ENCODE data around the gene TTLL12. TPM values are rescaled to one million over a fixed set of nuclear protein-coding genes. Genes with fewer than 3 reads are reported as not detected.

The TTLL12 gene
- total and polyA plus RNA-seq, 4 experiments from 2014 or later = 20.8 to 29.6 (median 28.6) TPM

DNA sequence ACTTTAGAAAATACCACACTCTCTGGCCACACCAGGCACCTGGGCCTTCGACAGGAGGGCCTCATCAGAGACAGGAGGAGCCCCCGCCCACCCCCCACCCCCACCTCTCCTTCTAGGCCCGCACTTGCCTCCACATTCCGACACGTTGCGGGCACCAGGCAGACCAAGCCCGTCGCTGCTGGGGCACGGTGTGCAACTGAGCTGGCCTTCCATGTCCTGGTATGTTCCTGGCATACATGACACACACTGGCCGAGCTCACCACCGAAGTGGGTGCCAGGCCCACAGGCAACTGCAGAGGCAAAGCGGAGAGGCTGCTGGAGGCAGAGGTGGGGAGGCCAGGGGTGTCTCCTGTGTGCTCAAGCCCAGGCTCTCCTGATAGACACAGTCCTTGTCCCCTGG lies 27.0 kb upstream of the TTLL12 start:
- Mint-ChIP-seq H3K27me3 (no peaks in the 10 kb centered on the region), H3K4me3 (no peak overlapping the region), H3K4me1 (no peaks in the 10 kb centered on the region), H3K27ac (no peak overlapping the region), H3K9me3 (no peaks in the 10 kb centered on the region), H3K36me3 (no peaks in the 10 kb centered on the region)
- CTCF ChIA-PET (ENCODE audit: partially characterized antibody) = no interaction called here
- Histone ChIP-seq H3K4me3 (ENCODE audit: low read length in 2 of 2) (no peak overlapping the region), H3K27me3 (ENCODE audit: insufficient read depth, low read length) (no peaks in the 10 kb centered on the region), H3K9me3 (ENCODE audit: control insufficient read depth in 1 of 2, low read length in 2 of 2) (no peaks in the 10 kb centered on the region), H3K36me3 (ENCODE audit: insufficient read depth, low read length) (no peaks in the 10 kb centered on the region), H3K27ac (ENCODE audit: low read depth, low read length) (no peak overlapping the region), H3K4me1 (ENCODE audit: insufficient read depth, low read length) (no peaks in the 10 kb centered on the region)
- POLR2A ChIA-PET (ENCODE audit: partially characterized antibody) = no interaction called here
- intact Hi-C loops (cut with micrococcal nuclease) = no loop called here
- no peak for DNase-seq

DNA sequence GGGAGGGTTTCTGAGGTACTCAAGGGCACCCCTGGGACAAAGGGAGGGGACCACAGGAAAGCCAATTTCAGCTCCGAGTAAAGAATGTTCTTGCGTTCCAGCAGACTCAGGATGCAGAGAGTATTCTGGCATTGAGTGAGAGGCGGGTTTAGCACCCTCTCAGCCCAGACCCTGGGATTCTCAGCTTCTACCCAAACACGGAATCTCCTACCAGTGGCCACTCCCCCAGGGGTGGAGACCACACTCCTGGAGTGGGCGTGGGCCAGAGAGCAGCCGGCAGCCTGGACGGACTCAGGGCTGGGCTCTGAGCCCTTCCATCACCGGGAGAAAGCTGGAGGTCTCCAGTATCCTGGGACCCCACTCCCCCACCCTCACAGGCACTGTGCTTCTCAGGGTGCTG lies 26.1 kb upstream of the TTLL12 start:
- Histone ChIP-seq H3K27me3 (ENCODE audit: insufficient read depth, low read length) (no peaks in the 10 kb centered on the region), H3K4me3 (ENCODE audit: low read length in 2 of 2) (no peak overlapping the region), H3K27ac (ENCODE audit: low read depth, low read length) (no peak overlapping the region), H3K9me3 (ENCODE audit: control insufficient read depth in 1 of 2, low read length in 2 of 2) (no peaks in the 10 kb centered on the region), H3K36me3 (ENCODE audit: insufficient read depth, low read length) (no peaks in the 10 kb centered on the region), H3K4me1 (ENCODE audit: insufficient read depth, low read length) (no peaks in the 10 kb centered on the region)
- no peak for DNase-seq
- ChIA-PET POLR2A (ENCODE audit: partially characterized antibody) (no interaction called here), CTCF (ENCODE audit: partially characterized antibody) (no interaction called here)
- Mint-ChIP-seq H3K36me3 (no peaks in the 10 kb centered on the region), H3K4me3 (no peak overlapping the region), H3K27ac (no peak overlapping the region), H3K9me3 (no peaks in the 10 kb centered on the region), H3K27me3 (no peaks in the 10 kb centered on the region), H3K4me1 (no peaks in the 10 kb centered on the region)
- intact Hi-C loops (cut with micrococcal nuclease) = no loop called here

DNA sequence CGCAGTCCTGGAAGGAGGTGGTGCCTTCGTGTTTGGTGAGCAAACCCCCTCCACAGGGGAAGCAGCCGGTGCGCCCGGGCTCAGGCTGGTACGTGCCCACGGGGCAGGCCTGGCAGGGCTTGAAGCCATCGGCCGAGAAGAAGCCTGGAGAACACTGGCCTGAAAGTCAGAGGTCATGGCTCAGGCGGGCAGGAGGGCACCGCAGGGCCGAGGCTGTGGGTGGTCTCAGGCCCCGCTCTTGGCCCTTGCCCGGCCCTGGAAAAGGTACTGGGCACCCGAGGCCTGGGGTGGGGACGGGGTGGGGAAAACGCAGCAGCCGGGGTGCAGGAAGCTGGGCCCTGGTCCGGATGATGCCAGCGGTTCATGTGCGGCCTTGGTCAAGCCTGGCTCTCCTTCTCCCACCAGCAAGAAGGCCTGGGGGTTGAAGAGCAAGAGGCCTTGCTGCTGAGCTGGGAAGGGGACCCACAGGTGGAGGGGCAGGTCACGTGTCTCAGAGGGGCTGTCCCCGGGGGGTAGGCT lies 25.6 kb upstream of the TTLL12 start:
- H3K9me3 Mint-ChIP-seq = no peaks in the 10 kb centered on the region
- Histone ChIP-seq H3K9me3 (ENCODE audit: control insufficient read depth in 1 of 2, low read length in 2 of 2) (no peaks in the 10 kb centered on the region), H3K4me3 (ENCODE audit: low read length in 2 of 2) (no peak overlapping the region), H3K27ac (ENCODE audit: low read depth, low read length) (no peak overlapping the region), H3K27me3 (ENCODE audit: insufficient read depth, low read length) (no peaks in the 10 kb centered on the region), H3K36me3 (ENCODE audit: insufficient read depth, low read length) (no peaks in the 10 kb centered on the region), H3K4me1 (ENCODE audit: insufficient read depth, low read length) (no peaks in the 10 kb centered on the region)
- CTCF ChIA-PET (ENCODE audit: partially characterized antibody) = no interaction called here
- H3K4me3 Mint-ChIP-seq = no peak overlapping the region
- H3K4me1 Mint-ChIP-seq = no peaks in the 10 kb centered on the region
- intact Hi-C loops (cut with micrococcal nuclease) = no loop called here
- no peak for DNase-seq
- H3K36me3 Mint-ChIP-seq = no peaks in the 10 kb centered on the region
- POLR2A ChIA-PET (ENCODE audit: partially characterized antibody) = no interaction called here
- no peak overlapping the region for H3K27ac Mint-ChIP-seq
- no peaks in the 10 kb centered on the region for H3K27me3 Mint-ChIP-seq

- ChIA-PET POLR2A (ENCODE audit: partially characterized antibody) (no interaction called here), CTCF (ENCODE audit: partially characterized antibody) (no interaction called here)
- Histone ChIP-seq H3K27ac (ENCODE audit: low read depth, low read length) (no peak overlapping the region), H3K36me3 (ENCODE audit: insufficient read depth, low read length) (no peaks in the 10 kb centered on the region), H3K9me3 (ENCODE audit: control insufficient read depth in 1 of 2, low read length in 2 of 2) (no peaks in the 10 kb centered on the region), H3K4me3 (ENCODE audit: low read length in 2 of 2) (no peak overlapping the region), H3K4me1 (ENCODE audit: insufficient read depth, low read length) (peaks cover under 1% of the 10 kb centered on the region), H3K27me3 (ENCODE audit: insufficient read depth, low read length) (no peaks in the 10 kb centered on the region)
- Mint-ChIP-seq H3K36me3 (no peaks in the 10 kb centered on the region), H3K4me3 (no peak overlapping the region), H3K27me3 (no peaks in the 10 kb centered on the region), H3K4me1 (no peaks in the 10 kb centered on the region), H3K27ac (no peak overlapping the region), H3K9me3 (no peaks in the 10 kb centered on the region)
- intact Hi-C loops (cut with micrococcal nuclease) = no loop called here
- DNase-seq = no peak
Observed at GRCh38 chr22:43211941-43212433, 25.1 kb upstream of the TTLL12 start.

DNA sequence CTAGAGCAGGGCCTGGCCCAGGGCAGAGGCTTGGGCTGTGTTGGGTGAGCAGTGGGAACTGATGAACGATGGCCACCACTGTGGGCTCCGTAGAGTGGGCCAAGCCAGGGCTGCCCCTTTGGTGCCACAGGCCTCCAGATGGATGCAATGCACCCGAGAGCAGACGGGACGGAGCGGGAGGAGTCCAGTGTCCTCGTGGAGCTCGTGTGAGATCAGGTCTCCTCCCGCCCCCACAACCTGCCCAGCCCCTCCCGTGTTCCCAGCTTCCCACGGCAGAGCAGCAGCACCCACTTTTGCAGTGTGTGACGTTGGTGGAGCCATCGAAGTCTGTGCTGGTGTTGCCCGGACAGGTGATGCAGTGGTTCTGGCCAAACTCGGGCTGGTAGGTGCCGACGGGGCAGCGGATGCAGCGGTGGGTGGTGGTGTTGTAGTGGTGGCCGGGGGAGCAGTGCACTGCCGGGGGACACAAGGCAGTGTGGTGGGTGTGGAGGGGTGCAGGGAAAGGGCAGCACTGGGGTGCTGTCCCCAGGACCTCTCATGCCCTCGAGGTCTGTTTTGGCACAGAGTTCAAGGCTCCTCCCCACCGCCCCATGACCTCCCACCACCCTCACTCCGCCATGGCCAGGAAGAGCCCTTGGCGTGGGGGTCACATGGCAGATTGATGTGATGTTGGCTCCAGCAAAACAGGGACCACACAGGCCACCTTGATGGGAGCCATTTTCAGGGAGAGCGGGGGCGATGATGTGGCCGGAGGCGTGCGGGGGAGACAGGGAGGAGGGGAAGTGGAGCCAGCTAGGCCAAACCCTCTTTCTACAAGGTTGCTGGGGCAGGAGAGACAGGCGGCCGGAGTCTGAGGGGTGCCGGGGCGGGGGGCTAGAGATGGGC lies 23.9 kb upstream of the TTLL12 start:
- H3K27me3 ChIP-seq (ENCODE audit: insufficient read depth, low read length) = no peaks in the 10 kb centered on the region
- H3K27ac ChIP-seq (ENCODE audit: low read depth, low read length) = no peak overlapping the region
- intact Hi-C loops (cut with micrococcal nuclease) = no loop called here
- no peaks in the 10 kb centered on the region for H3K36me3 ChIP-seq (ENCODE audit: insufficient read depth, low read length)
- CTCF ChIA-PET (ENCODE audit: partially characterized antibody) = no interaction called here
- Mint-ChIP-seq H3K27me3 (no peaks in the 10 kb centered on the region), H3K27ac (no peak overlapping the region), H3K4me3 (no peak overlapping the region), H3K4me1 (peaks cover 2 to 9% (median 6%) of the 10 kb centered on the region in 4 donors), H3K36me3 (no peaks in the 10 kb centered on the region), H3K9me3 (no peaks in the 10 kb centered on the region)
- POLR2A ChIA-PET (ENCODE audit: partially characterized antibody) = no interaction called here
- peaks cover 12% of the 10 kb centered on the region for H3K4me1 ChIP-seq (ENCODE audit: insufficient read depth, low read length)
- H3K9me3 ChIP-seq (ENCODE audit: control insufficient read depth in 1 of 2, low read length in 2 of 2) = no peaks in the 10 kb centered on the region
- no peak overlapping the region for H3K4me3 ChIP-seq (ENCODE audit: low read length in 2 of 2)
- no peak for DNase-seq

GRCh38 chr22:43209971-43210370 lies 23.0 kb upstream of the TTLL12 start:
- Histone ChIP-seq H3K27me3 (ENCODE audit: insufficient read depth, low read length) (no peaks in the 10 kb centered on the region), H3K4me1 (ENCODE audit: insufficient read depth, low read length) (peaks cover 21% of the 10 kb centered on the region), H3K4me3 (ENCODE audit: low read length in 2 of 2) (no peak overlapping the region), H3K9me3 (ENCODE audit: control insufficient read depth in 1 of 2, low read length in 2 of 2) (no peaks in the 10 kb centered on the region), H3K27ac (ENCODE audit: low read depth, low read length) (no peak overlapping the region), H3K36me3 (ENCODE audit: insufficient read depth, low read length) (no peaks in the 10 kb centered on the region)
- no peak for DNase-seq
- Mint-ChIP-seq H3K4me1 (peaks cover 2 to 9% (median 6%) of the 10 kb centered on the region in 4 donors), H3K36me3 (no peaks in the 10 kb centered on the region), H3K27ac (no peak overlapping the region), H3K9me3 (no peaks in the 10 kb centered on the region), H3K27me3 (no peaks in the 10 kb centered on the region), H3K4me3 (no peak overlapping the region)
- ChIA-PET POLR2A (ENCODE audit: partially characterized antibody) (no interaction called here), CTCF (ENCODE audit: partially characterized antibody) (no interaction called here)
- intact Hi-C loops (cut with micrococcal nuclease) = no loop called here

DNA sequence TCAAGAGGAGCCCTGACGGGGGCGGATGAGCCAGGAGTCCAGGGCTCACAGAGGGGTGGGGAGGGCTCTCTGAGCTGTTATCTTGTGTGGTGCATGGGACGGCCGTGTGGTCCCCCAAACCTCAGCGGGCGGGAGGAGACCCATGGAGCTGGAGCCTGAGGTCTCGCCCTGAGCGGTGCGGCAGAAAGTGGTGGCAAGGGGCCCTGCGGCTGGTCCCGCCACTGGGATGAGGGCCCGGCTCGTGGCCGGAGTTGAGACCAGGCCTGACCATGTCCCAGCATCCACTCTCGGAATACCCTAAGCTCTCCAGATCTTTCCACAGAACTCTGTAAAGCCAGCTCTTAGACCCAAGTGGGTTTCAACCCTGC lies 22.6 kb upstream of the TTLL12 start:
- POLR2A ChIA-PET (ENCODE audit: partially characterized antibody) = interaction anchor here (0.9 kb wide), 1 partner anchor 22 kb away, joined by 3 read pairs; no protein-coding TSS in a partner anchor
- H3K4me3 Mint-ChIP-seq = no peak overlapping the region
- H3K4me1 ChIP-seq (ENCODE audit: insufficient read depth, low read length) = peaks cover 22% of the 10 kb centered on the region
- no peaks in the 10 kb centered on the region for H3K36me3 ChIP-seq (ENCODE audit: insufficient read depth, low read length)
- no peaks in the 10 kb centered on the region for H3K27me3 Mint-ChIP-seq
- H3K36me3 Mint-ChIP-seq = no peaks in the 10 kb centered on the region
- H3K27ac Mint-ChIP-seq = no peak overlapping the region
- no peaks in the 10 kb centered on the region for H3K9me3 ChIP-seq (ENCODE audit: control insufficient read depth in 1 of 2, low read length in 2 of 2)
- CTCF ChIA-PET (ENCODE audit: partially characterized antibody) = no interaction called here
- peaks cover 2 to 9% (median 6%) of the 10 kb centered on the region in 4 donors for H3K4me1 Mint-ChIP-seq
- H3K4me3 ChIP-seq (ENCODE audit: low read length in 2 of 2) = no peak overlapping the region
- H3K27me3 ChIP-seq (ENCODE audit: insufficient read depth, low read length) = no peaks in the 10 kb centered on the region
- intact Hi-C loops (cut with micrococcal nuclease) = no loop called here
- DNase-seq = no peak
- H3K27ac ChIP-seq (ENCODE audit: low read depth, low read length) = no peak overlapping the region
- no peaks in the 10 kb centered on the region for H3K9me3 Mint-ChIP-seq

All from CD4-positive, alpha-beta memory T cell (primary cell).